Stimulated activated CD4-positive, alpha-beta T cell treated with anti-CD3 and anti-CD28 coated beads, Interleukin-4, amount 100 ng/mL, for 24 hours (primary cell): ENCODE measurements around the gene PIPOX.

Source experiments
- DNase-seq: peaks from one replicate; pipeline ENCODE4 v3.0.0-alpha.2; 2020

PIPOX gene

GRCh38 chr17:29048440-29049368 lies 5.8 kb downstream of the PIPOX start:
- no peak for DNase-seq

DNA sequence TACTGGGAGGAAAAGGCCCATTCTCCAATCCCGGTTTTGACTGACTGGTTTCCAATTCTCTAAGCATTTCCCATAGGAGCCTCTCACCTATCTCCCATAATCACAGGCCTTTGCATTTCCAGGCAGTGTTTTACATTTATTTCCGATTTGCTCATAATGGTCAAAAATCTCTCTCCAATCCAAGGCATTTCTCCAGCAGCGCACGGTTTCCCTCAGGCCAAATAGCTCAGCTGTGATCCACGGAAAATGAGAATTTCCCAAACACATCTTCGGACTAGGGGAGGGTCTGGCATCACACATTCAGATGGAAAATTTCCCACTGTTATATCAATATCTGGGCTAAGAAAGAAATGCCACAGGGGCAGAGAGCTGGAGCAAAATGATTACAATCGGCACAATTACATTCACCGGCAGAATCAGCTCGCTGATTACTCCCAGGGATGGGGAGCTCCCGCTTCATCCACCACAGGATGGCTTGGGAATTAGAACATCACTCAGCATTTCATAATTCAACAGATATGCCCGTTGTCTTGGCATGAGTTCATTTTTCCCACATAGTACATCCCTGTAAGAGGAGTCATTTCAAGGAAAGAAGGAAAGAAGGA lies 6.7 kb downstream of the PIPOX start:
- DNase-seq, result no peak

- DNase-seq, result no peak
Observed at GRCh38 chr17:29050176-29050575, 7.2 kb downstream of the PIPOX start.

DNA sequence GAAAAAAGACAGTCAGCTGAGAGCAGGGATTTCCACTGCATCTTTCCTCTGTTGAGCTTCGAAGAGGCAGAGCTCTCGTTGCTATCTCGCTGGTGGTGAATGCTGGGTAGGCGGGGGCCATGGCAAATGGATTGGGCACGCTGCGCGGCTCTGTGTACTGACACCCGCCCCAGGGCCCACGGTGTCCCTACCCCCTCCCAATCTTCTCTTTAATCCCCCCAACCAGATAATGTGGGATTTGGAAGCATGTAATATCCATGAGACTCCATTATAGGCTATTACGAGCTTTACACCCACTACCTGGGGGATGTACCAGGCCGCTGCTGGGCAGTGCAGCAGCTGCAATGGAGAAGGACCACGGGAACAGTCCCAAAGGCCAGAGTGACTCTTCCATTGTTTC lies 8.3 kb downstream of the PIPOX start:
- DNase-seq, result no peak

GRCh38 chr17:29051731-29052130 lies 8.8 kb downstream of the PIPOX start:
- peak; percentile 5 for DNase-seq

GRCh38 chr17:29054835-29055234 lies 11.9 kb downstream of the PIPOX start:
- no peak for DNase-seq

DNA sequence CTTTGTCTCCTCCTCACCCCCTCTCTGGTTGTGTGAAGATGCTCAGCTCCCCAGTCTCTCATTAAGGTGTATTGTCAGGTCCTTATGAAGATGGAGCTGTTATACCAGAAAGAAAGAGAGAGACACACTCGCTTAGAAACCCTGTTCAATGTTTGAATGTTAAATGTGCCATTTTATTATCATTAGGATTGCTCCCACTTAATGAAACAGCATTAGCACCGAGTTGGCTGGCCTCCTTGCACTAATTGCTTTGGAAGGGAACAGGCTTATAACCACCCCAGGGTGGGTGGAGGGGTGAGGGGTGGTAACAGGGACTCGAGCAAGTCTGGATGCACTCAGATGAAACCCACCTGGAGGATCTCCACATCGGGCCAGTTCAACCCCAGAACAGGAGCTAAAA lies 14.4 kb downstream of the PIPOX start:
- DNase-seq, result no peak

DNA sequence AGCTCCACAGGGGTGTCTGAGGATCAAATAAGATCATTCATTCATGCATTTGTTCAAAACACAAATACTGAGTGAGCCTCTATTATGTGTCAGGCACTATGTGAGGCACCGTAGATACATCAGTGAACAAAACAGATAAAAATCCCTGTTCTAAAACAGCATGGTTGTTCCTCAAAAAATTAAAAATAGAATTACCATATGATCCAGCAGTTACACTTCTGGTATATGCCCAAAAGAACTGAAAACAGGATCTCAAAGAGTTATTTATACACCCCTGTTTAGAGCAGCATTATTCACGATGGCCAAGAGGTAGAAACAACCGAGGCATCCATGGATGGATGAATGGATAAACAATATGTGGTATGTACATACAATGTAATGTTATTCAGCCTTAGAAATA lies 15.4 kb downstream of the PIPOX start:
- no peak for DNase-seq

GRCh38 chr17:29059281-29059680 lies 16.3 kb downstream of the PIPOX start:
- no peak for DNase-seq

- no peak for DNase-seq
Observed at GRCh38 chr17:29060475-29060874, 17.5 kb downstream of the PIPOX start.

GRCh38 chr17:29061036-29061435 lies 18.1 kb downstream of the PIPOX start:
- DNase-seq, result no peak

GRCh38 chr17:29062215-29062614 lies 19.3 kb downstream of the PIPOX start:
- DNase-seq, result no peak

GRCh38 chr17:29063992-29064391 lies 21.1 kb downstream of the PIPOX start:
- no peak for DNase-seq

DNA sequence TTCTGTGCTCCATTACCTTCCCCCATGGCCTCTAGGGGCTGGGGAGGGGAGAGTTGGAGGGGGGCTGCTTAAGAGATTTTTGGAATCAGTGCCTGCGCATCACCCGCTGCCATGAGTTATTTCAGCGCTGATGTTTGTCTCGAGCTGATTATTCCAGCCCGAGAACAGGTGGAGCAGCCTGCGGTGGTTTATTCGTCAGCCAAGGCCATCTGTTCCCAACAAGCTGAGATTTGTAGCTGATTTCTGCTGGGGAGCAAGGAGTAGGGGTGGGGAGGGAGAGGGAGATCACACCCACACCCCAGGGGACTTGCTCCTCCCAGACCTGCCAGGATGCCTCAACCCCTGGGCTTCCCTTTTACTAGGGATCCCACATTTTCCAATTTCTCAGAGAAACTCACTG lies 23.1 kb downstream of the PIPOX start:
- DNase-seq, result no peak

GRCh38 chr17:29066606-29067005 lies 23.7 kb downstream of the PIPOX start:
- DNase-seq, result no peak

- DNase-seq, result no peak
Observed at GRCh38 chr17:29068818-29069217, 25.9 kb downstream of the PIPOX start.

- DNase-seq, result no peak
Observed at GRCh38 chr17:29069526-29070041, 26.6 kb downstream of the PIPOX start.

GRCh38 chr17:29070308-29070707 lies 27.4 kb downstream of the PIPOX start:
- DNase-seq, result no peak

GRCh38 chr17:29070781-29071180 lies 27.8 kb downstream of the PIPOX start:
- DNase-seq, result no peak

DNA sequence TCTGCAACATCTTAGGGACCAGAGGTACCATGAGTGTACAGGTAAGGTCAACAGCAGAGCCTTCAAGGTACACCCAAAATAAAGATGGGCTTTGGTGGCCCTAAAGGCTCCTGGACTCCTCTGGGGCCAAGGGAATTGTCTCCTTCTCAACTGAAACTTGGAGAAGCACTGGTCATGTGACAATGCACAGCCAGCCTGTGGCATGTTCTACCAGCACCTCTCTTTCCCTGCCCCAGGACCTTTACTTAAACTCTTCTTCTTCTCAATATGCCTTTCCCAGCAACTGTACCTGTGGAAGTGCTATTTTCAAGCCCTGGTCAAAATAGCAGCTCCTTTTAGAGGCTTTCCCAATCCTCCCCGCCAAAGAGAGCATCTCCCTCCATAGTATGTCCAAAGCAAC lies 28.4 kb downstream of the PIPOX start:
- no peak for DNase-seq

DNA sequence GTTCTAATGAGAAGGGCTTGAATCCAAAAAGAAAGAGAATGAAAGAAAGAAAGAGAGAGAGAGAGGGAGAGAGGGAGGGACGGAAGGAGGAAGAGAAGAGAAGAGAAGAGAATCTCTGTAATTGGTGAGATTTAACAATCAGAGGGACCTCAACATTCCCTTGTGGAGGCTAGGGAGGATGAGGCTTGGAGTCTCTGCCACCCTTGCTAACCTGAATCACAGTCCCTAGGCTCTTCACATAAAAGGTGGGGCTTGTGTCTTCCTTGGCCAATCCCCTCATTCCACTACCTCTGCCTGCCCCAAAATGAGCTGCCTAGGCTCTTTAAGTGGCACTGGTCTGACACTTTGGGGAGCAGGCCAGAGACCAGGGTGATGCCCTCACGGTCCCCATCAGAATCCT lies 30.1 kb downstream of the PIPOX start:
- no peak for DNase-seq

GRCh38 chr17:29073520-29073919 lies 30.6 kb downstream of the PIPOX start:
- no peak for DNase-seq

DNA sequence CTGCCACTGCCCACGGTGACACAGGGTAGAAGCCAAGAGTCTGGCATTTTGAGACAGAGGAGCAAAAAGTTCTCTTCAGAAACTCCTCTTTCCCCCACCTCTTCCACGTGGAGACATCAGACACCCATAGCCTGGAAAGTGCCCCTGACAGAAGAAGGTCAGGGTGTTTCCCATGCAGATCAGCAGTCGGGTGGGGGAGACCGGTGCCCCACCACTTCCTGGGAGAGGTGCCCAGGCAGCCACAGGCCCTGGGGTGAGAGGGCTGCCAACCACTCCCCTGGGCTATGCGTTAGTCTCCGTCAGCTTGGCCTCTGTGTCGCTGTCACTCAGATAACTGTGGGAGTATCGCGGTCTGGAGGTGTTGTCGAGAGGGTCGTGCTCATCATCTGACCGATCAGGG lies 31.5 kb downstream of the PIPOX start:
- DNase-seq, result no peak

DNA sequence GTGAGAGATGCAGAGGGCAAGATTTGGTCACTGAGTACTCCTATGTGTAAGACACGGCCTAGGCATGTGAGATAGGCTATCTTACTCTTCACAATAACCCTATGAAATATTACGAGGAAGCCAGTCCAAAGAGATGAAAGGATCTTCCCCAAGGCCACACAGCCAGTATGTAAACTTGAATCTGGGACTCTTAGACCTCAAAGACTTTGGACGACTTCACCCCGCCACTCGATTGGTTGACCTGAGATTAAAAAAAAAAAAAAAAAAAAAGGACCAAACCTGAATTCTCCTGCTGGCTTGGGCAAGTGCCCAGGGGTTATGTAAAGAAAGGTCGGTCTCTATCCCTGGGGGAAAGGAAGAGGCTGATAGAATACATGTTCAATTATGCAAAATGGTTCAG lies 33.1 kb downstream of the PIPOX start:
- DNase-seq, result no peak
